Thymus (tissue), 11 donors: ENCODE data around the gene CARMIL1. TPM values are rescaled to one million over a fixed set of nuclear protein-coding genes. Genes with fewer than 3 reads are reported as not detected.

Experiments used
- DNase-seq, 9 donors: peaks; one replicate each; pipeline ENCODE4 v3.0.0-alpha.2; 2013; ENCODE audit warnings: low spot score in 9 of 9, low read depth in 6 of 9, missing footprints in 1 of 9
- H3K27ac ChIP-seq, 2 donors: one replicate each; pipeline ENCODE4 v1.5.1; 2013; ENCODE audit warnings: control low read depth in 1 of 2, low read depth in 1 of 2, low read length in 1 of 2, mild to moderate bottlenecking in 1 of 2, moderate library complexity in 1 of 2
- H3K27me3 ChIP-seq, 2 donors: one replicate each; pipeline ENCODE4 v1.5.1; 2013; ENCODE audit warnings: low read length in 1 of 2; ENCODE audit not compliant: control insufficient read depth in 2 of 2, insufficient read depth in 1 of 2
- H3K36me3 ChIP-seq, 2 donors: one replicate each; pipeline ENCODE4 v1.5.1; 2013; ENCODE audit warnings: low read length in 1 of 2, mild to moderate bottlenecking in 1 of 2, moderate library complexity in 1 of 2; ENCODE audit not compliant: control insufficient read depth in 2 of 2, insufficient read depth in 2 of 2
- H3K4me1 ChIP-seq, 2 donors: one replicate each; pipeline ENCODE4 v1.5.1; 2013; ENCODE audit warnings: low read length in 2 of 2; ENCODE audit not compliant: control insufficient read depth in 2 of 2, insufficient read depth in 2 of 2
- H3K4me3 ChIP-seq, 2 donors: one replicate each; pipeline ENCODE4 v1.5.1; 2013; ENCODE audit warnings: low read length in 2 of 2, control low read depth in 1 of 2, mild to moderate bottlenecking in 1 of 2
- H3K9me3 ChIP-seq, 2 donors: one replicate each; pipeline ENCODE4 v1.5.1; 2013; ENCODE audit warnings: low read length in 1 of 2, mild to moderate bottlenecking in 1 of 2; ENCODE audit not compliant: control insufficient read depth in 2 of 2, insufficient read depth in 1 of 2
- WGBS: extraction: QIAGEN DNeasy Blood & Tissue Kit; methylation state at CpG from one replicate; pipeline ENCODE4 v1.1.7; 2013; 5-methylcytosine and 5-hydroxymethylcytosine counted together
- polyA plus RNA-seq: library from polyadenylated mRNA; stranded (reverse); fragments of 200-250 nt; gene quantifications from one replicate; pipeline ENCODE4 v1.2.3, GENCODE V29; 2013
- total RNA-seq: library from RNA; stranded (reverse); fragments of 120-200 nt; gene quantifications from one replicate; pipeline ENCODE4 v1.2.4, GENCODE V29; 2013
- donor health status: healthy.

Gene CARMIL1
- total and polyA plus RNA-seq, 2 donors: 17.4 to 29.9 TPM

- Histone ChIP-seq H3K27ac (no peak overlapping the region), H3K9me3 (no peaks in the 10 kb centered on the region), H3K36me3 (no peaks in the 10 kb centered on the region), H3K27me3 (no peaks in the 10 kb centered on the region), H3K4me1 (peaks cover 0 to 6% of the 10 kb centered on the region in 2 donors), H3K4me3 (no peak overlapping the region)
- WGBS: 98% methylated on average over 5 of the region's 5 CpGs
- no peak for DNase-seq
Observed at GRCh38 chr6:25419879-25420278, 140.7 kb downstream of the CARMIL1 start.

- no peaks in the 10 kb centered on the region for H3K9me3 ChIP-seq
- no peak for DNase-seq
- WGBS: 98% methylated on average over 6 of the region's 6 CpGs
- H3K4me1 ChIP-seq: no peaks in the 10 kb centered on the region
- H3K4me3 ChIP-seq: no peak overlapping the region
- H3K27ac ChIP-seq: no peak overlapping the region
- no peaks in the 10 kb centered on the region for H3K36me3 ChIP-seq
- no peaks in the 10 kb centered on the region for H3K27me3 ChIP-seq
Observed at GRCh38 chr6:25423358-25423757, 144.2 kb downstream of the CARMIL1 start.

DNA sequence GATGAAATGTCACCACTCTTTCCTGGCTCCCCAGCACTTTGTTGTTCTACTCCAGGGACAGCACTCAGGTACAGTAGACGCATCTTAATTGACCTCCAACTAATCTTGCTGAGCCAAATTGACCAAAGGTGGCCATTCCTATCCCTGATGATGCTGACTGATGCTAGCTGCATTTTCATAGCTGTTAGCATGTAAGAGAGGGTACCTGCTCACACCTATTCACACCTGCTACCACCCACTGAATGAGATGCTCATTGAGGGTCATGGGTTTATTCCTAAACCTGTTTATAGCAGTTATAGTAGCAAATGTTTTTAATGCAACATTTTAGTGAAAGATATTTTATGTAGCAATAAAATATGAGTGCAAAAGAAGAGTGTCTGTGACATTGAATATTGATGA, 145.1 kb downstream of the CARMIL1 start:
- 100% methylated on average over 1 of the region's 1 CpG for WGBS
- Histone ChIP-seq H3K27ac (no peak overlapping the region), H3K36me3 (no peaks in the 10 kb centered on the region), H3K4me3 (no peak overlapping the region), H3K4me1 (no peaks in the 10 kb centered on the region), H3K9me3 (no peaks in the 10 kb centered on the region), H3K27me3 (no peaks in the 10 kb centered on the region)
- no peak for DNase-seq

GRCh38 chr6:25427549-25427948, 148.4 kb downstream of the CARMIL1 start:
- no peaks in the 10 kb centered on the region for H3K4me1 ChIP-seq
- no peaks in the 10 kb centered on the region for H3K27me3 ChIP-seq
- H3K36me3 ChIP-seq: no peaks in the 10 kb centered on the region
- no peak overlapping the region for H3K4me3 ChIP-seq
- H3K9me3 ChIP-seq: no peaks in the 10 kb centered on the region
- WGBS: 61% methylated on average over 2 of the region's 2 CpGs
- DNase-seq: no peak
- H3K27ac ChIP-seq: no peak overlapping the region

DNA sequence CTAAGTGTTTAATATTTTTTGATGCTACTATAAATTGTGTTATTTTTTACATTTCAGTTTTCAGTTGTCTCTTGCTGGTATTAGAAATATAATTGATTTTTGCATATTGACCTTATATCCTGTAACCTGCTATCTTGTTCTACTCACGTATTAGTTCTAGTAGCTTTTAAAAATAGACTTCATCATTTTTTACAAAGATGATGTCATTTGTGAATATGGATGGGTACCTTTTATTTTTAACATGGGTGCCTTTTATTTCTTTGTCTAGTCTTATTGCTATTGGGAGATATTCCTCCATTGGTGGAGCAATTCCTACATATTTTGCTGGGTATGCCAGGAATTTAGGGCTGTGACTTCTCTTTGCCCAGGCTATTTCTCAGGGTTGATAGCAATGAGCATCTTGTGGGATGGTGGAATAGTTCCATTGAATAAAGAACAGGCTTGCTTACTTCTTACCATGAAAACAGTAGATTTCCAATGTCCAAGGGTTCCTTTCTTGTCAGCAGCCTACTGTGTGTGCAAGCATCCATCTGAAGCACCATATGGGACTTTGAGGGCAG, 149.7 kb downstream of the CARMIL1 start:
- DNase-seq: no peak
- no peak overlapping the region for H3K27ac ChIP-seq
- 99% methylated on average over 1 of the region's 1 CpG for WGBS

DNA sequence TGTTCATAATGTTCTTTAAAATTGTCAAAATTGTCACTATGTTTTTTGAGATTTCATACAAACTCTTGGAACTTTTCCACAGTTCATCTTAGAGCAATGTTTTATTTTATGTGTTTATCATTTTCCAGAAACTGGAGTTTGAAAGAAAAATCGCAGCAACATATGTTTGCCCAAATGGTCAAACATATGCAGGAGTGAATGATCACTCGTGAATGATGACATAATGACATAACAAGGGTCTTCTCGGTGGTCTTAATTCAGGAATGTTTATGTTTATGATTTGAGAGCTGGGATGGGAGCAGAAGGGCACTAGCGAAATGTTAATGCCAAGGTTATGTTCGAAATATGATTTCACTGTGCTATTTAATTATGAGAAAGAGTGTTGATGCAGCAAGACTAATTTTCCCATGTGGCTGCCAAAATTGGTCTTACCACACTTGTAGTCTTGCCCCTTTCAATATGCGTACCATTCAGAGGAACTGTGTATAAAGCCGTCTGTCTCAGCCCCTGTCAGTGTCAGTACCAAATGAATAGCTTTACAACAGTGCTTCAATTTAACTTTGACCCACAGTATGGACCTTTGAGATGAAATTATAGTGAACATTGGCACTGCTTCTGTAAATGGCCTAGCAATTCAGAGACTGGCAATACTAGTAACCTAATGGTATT, 152.3 kb downstream of the CARMIL1 start:
- no peak overlapping the region for H3K4me3 ChIP-seq
- DNase-seq: no peak
- H3K27me3 ChIP-seq: no peaks in the 10 kb centered on the region
- H3K9me3 ChIP-seq: no peaks in the 10 kb centered on the region
- no peak overlapping the region for H3K27ac ChIP-seq
- WGBS: 95% methylated on average over 7 of the region's 7 CpGs
- peaks cover 0 to 3% of the 10 kb centered on the region in 2 donors for H3K36me3 ChIP-seq
- no peaks in the 10 kb centered on the region for H3K4me1 ChIP-seq

More for the DNA sequence above, 149.7 kb downstream of the CARMIL1 start:
- Histone ChIP-seq H3K4me1 (no peaks in the 10 kb centered on the region), H3K27me3 (no peaks in the 10 kb centered on the region), H3K4me3 (no peak overlapping the region), H3K9me3 (no peaks in the 10 kb centered on the region), H3K36me3 (no peaks in the 10 kb centered on the region)

- Histone ChIP-seq H3K36me3 (peaks cover 0 to 3% of the 10 kb centered on the region in 2 donors), H3K4me1 (no peaks in the 10 kb centered on the region), H3K27ac (no peak overlapping the region), H3K27me3 (no peaks in the 10 kb centered on the region), H3K9me3 (no peaks in the 10 kb centered on the region), H3K4me3 (no peak overlapping the region)
- 42% methylated on average over 3 of the region's 3 CpGs for WGBS
- DNase-seq: no peak
Observed at GRCh38 chr6:25431975-25432307, 152.8 kb downstream of the CARMIL1 start.

DNA sequence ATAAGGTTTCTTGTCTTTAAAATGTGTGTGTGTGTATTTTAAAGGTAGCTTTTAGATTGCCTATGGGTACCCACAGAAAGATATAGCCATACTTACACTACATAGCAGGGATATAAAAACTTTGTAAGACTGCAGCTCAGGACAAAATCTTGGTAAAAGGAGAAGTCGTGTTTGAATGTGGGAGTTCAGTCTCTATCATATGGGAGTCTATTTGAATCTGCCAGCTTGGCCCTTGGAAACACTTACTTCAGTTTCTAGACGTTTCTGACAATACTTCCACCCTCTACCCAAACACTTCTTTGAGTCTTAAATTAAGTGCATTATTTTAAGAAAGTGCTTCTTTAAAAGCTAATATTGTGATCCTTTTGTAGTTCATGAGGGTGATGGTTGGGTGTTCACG, 155.7 kb downstream of the CARMIL1 start:
- H3K36me3 ChIP-seq: peaks cover 0 to 10% of the 10 kb centered on the region in 2 donors
- no peak overlapping the region for H3K4me3 ChIP-seq
- H3K27ac ChIP-seq: no peak overlapping the region
- DNase-seq: no peak
- H3K27me3 ChIP-seq: no peaks in the 10 kb centered on the region
- WGBS: 93% methylated on average over 3 of the region's 3 CpGs
- no peaks in the 10 kb centered on the region for H3K4me1 ChIP-seq
- no peaks in the 10 kb centered on the region for H3K9me3 ChIP-seq

GRCh38 chr6:25435416-25435985, 156.3 kb downstream of the CARMIL1 start:
- Histone ChIP-seq H3K27ac (no peak overlapping the region), H3K27me3 (no peaks in the 10 kb centered on the region), H3K4me1 (no peaks in the 10 kb centered on the region), H3K9me3 (no peaks in the 10 kb centered on the region), H3K36me3 (peaks cover 0 to 10% of the 10 kb centered on the region in 2 donors), H3K4me3 (no peak overlapping the region)
- 52% methylated on average over 6 of the region's 6 CpGs for WGBS
- DNase-seq: no peak
